IMR-90 (cell line): ENCODE results near the gene RPA3. TPM values are rescaled to one million over a fixed set of nuclear protein-coding genes. Genes with fewer than 3 reads are reported as not detected.

Source experiments
- ATAC-seq: fragments of 200-7000 bp; cut with Tn5 transposase; 2 replicates; pipeline ENCODE4 v1.9.1; 2020; ENCODE audit warnings: low read depth, mild to moderate bottlenecking, moderate library complexity
- BruUV-seq: library from RNA; stranded (reverse); fragments of 400-500 nt; replicated peaks from 2 replicates; lab custom pipeline; 2021; lab: Mats Ljungman, UMichigan
- CTCF ChIA-PET: fragments of 300-600 bp; formaldehyde crosslinking; extraction: SDS; loops from one replicate; lab custom pipeline; 2021; ENCODE audit warnings: antibody characterized with exemption; lab: Yijun Ruan, JAX
- POLR2A ChIA-PET: fragments of 300-600 bp; sonication (Branson Sonifier 250); formaldehyde crosslinking; loops from one replicate; lab custom pipeline; 2022; ENCODE audit warnings: antibody characterized with exemption; ENCODE audit not compliant: unreplicated experiment; lab: Charles Lee
- DNase-seq: peaks from one replicate; pipeline ENCODE4 v3.0.0; 2013
- H2AFZ ChIP-seq: replicated peaks from 2 replicates; pipeline ENCODE3; 2013; ENCODE audit warnings: low read length, mild to moderate bottlenecking; ENCODE audit not compliant: poor library complexity
- H2AK5ac ChIP-seq: 2 replicates; pipeline ENCODE4 v1.6.1; 2013; ENCODE audit warnings: low read depth, low read length, inconsistent platforms
- H2AK9ac ChIP-seq: replicated peaks from 2 replicates; pipeline ENCODE3; 2013; ENCODE audit warnings: mild to moderate bottlenecking, low read depth, low read length, moderate library complexity; ENCODE audit not compliant: poor library complexity
- H2BK120ac ChIP-seq: 2 replicates; pipeline ENCODE4 v1.6.1; 2013; ENCODE audit warnings: low read depth, low read length, inconsistent platforms
- H2BK15ac ChIP-seq: 3 replicates; pipeline ENCODE4 v1.6.1; 2013; ENCODE audit warnings: low read depth, low read length, inconsistent platforms
- H2BK20ac ChIP-seq: 2 replicates; pipeline ENCODE4 v1.6.1; 2013; ENCODE audit warnings: low read depth, mild to moderate bottlenecking, inconsistent platforms, low read length, moderate library complexity
- H2BK5ac ChIP-seq: 2 replicates; pipeline ENCODE4 v1.6.1; 2013; ENCODE audit warnings: mild to moderate bottlenecking, low read depth, low read length, inconsistent platforms; ENCODE audit not compliant: poor library complexity, severe bottlenecking
- H3K14ac ChIP-seq: replicated peaks from 2 replicates; pipeline ENCODE4 v1.6.1; 2013; ENCODE audit warnings: low read depth, low read length, inconsistent platforms
- H3K18ac ChIP-seq: 2 replicates; pipeline ENCODE4 v1.6.1; 2013; ENCODE audit warnings: low read depth, low read length, control low read depth
- H3K23ac ChIP-seq: 2 replicates; pipeline ENCODE4 v1.6.1; 2013; ENCODE audit warnings: low read depth, low read length, inconsistent platforms
- H3K27ac ChIP-seq: 2 replicates; pipeline ENCODE4 v1.5.1; 2013; ENCODE audit warnings: mild to moderate bottlenecking, control low read depth, low read length; ENCODE audit not compliant: insufficient read depth
- H3K27me3 ChIP-seq: 2 replicates; pipeline ENCODE4 v1.6.1; 2013; ENCODE audit warnings: low read length; ENCODE audit not compliant: control insufficient read depth, insufficient read depth
- H3K36me3 ChIP-seq: 2 replicates; pipeline ENCODE4 v1.6.1; 2013; ENCODE audit warnings: low read length, mixed read lengths; ENCODE audit not compliant: control insufficient read depth, insufficient read depth
- H3K4ac ChIP-seq: 2 replicates; pipeline ENCODE4 v1.6.1; 2013; ENCODE audit warnings: low read depth, low read length, inconsistent platforms
- H3K4me1 ChIP-seq: 2 replicates; pipeline ENCODE4 v1.6.1; 2013; ENCODE audit warnings: low read length, mixed read lengths; ENCODE audit not compliant: control insufficient read depth, insufficient read depth
- H3K4me2 ChIP-seq: 2 replicates; pipeline ENCODE4 v1.6.1; 2013; ENCODE audit warnings: low read depth, mild to moderate bottlenecking, control low read depth, low read length, moderate library complexity
- H3K4me3 ChIP-seq: 2 replicates; pipeline ENCODE4 v1.5.1; 2013; ENCODE audit warnings: low read depth, mild to moderate bottlenecking, control low read depth, low read length, moderate library complexity; ENCODE audit not compliant: insufficient read depth
- H3K56ac ChIP-seq: 2 replicates; pipeline ENCODE4 v1.6.1; 2013; ENCODE audit warnings: low read length, inconsistent platforms; ENCODE audit not compliant: insufficient read depth; ENCODE audit errors: extremely low read depth
- H3K79me1 ChIP-seq, 2 experiments: 2 replicates each; pipeline ENCODE4 v1.6.1; 2013; ENCODE audit warnings: low read length in 2 of 2, inconsistent platforms in 1 of 2, low read depth in 1 of 2
- H3K9ac ChIP-seq: 2 replicates; pipeline ENCODE4 v1.6.1; 2013; ENCODE audit warnings: low read depth, low read length, control low read depth
- H3K9me1 ChIP-seq: 2 replicates; pipeline ENCODE4 v1.6.1; 2013; ENCODE audit warnings: low read length, inconsistent platforms; ENCODE audit not compliant: insufficient read depth
- H3K9me3 ChIP-seq: 2 replicates; pipeline ENCODE4 v1.6.1; 2013; ENCODE audit warnings: low read length; ENCODE audit not compliant: control insufficient read depth, insufficient read depth
- H4K20me1 ChIP-seq: 2 replicates; pipeline ENCODE4 v1.6.1; 2013; ENCODE audit warnings: low read length, inconsistent platforms; ENCODE audit not compliant: insufficient read depth
- H4K5ac ChIP-seq: 2 replicates; pipeline ENCODE4 v1.6.1; 2013; ENCODE audit warnings: mild to moderate bottlenecking, low read depth, low read length, control low read depth
- H4K8ac ChIP-seq, 2 experiments: 2 replicates each; pipeline ENCODE4 v1.6.1; 2013; ENCODE audit warnings: low read depth in 2 of 2, low read length in 2 of 2, control low read depth in 1 of 2, inconsistent platforms in 1 of 2
- H4K91ac ChIP-seq: 2 replicates; pipeline ENCODE4 v1.6.1; 2013; ENCODE audit warnings: low read depth, low read length, inconsistent platforms; ENCODE audit not compliant: insufficient read depth
- CEBPB ChIP-seq: IDR thresholded peaks from 2 replicates; pipeline ENCODE4 v1.6.1; 2012; ENCODE audit warnings: low read depth, low read length, improper control_type of control experiment
- CHD1 ChIP-seq: IDR thresholded peaks from 2 replicates; pipeline ENCODE4 v1.6.1; 2012; ENCODE audit warnings: low read depth, low read length, improper control_type of control experiment
- FOS ChIP-seq: fragments of 150-350 bp; IDR thresholded peaks from 2 replicates; pipeline ENCODE4 v1.6.1; 2016; ENCODE audit warnings: low read depth, low read length
- MAFK ChIP-seq: IDR thresholded peaks from 2 replicates; pipeline ENCODE4 v1.6.1; 2012; ENCODE audit warnings: low read depth, low read length, improper control_type of control experiment
- MXI1 ChIP-seq: IDR thresholded peaks from 2 replicates; pipeline ENCODE4 v1.6.1; 2012; ENCODE audit warnings: low read depth, mild to moderate bottlenecking, low read length, moderate library complexity, borderline replicate concordance
- NFE2L2 ChIP-seq: fragments of 150-350 bp; IDR thresholded peaks from 2 replicates; pipeline ENCODE4 v1.6.1; 2016; ENCODE audit warnings: low read depth, mild to moderate bottlenecking, low read length
- POLR2A ChIP-seq: IDR thresholded peaks from 2 replicates; pipeline ENCODE4 v1.6.1; 2012; ENCODE audit warnings: mild to moderate bottlenecking, low read depth, low read length
- RCOR1 ChIP-seq: IDR thresholded peaks from 2 replicates; pipeline ENCODE4 v1.6.1; 2012; ENCODE audit warnings: mild to moderate bottlenecking, low read length, improper control_type of control experiment; ENCODE audit not compliant: insufficient replicate concordance
- RFX5 ChIP-seq: IDR thresholded peaks from 2 replicates; pipeline ENCODE4 v1.8.0; 2012; ENCODE audit warnings: low read depth, mild to moderate bottlenecking, low read length, moderate library complexity
- WGBS, 2 experiments: methylation state at CpG; one replicate each; pipeline versions ENCODE4 v1.1.5 to v1.1.7; 2013; ENCODE audit warnings: missing lambda C conversion rate in 2 of 2; ENCODE audit not compliant: insufficient read length in 1 of 2; ENCODE audit errors: extremely low coverage in 2 of 2; 5-methylcytosine and 5-hydroxymethylcytosine counted together
- dilution Hi-C: fragments of 300-500 bp; cut with HindIII; formaldehyde crosslinking; loops from one replicate; pipeline ENCODE4 v1.14.3; 2018; ENCODE audit warnings: low sequenced_read_pairs; ENCODE audit not compliant: unreplicated experiment
- in situ Hi-C: fragments of 300-500 bp; cut with MboI; formaldehyde crosslinking; loops from 3 replicates; pipeline ENCODE4 v1.14.3; 2019; ENCODE audit warnings: low sequenced_read_pairs, inconsistent platforms, mixed read lengths
- intact Hi-C: fragments of 100-400 bp; cut with micrococcal nuclease; formaldehyde crosslinking; loops from 2 replicates; pipeline ENCODE4 v1.10.0; 2022
- polyA plus RNA-seq, 3 experiments: library from polyadenylated mRNA; depleted of rRNA; stranded (reverse); fragments of >200 nt; gene quantifications; 2 replicates each; pipeline ENCODE4 v1.2.3, GENCODE V29; 2012; ENCODE audit warnings: low replicate concordance in 1 of 3
- total RNA-seq: library from RNA; depleted of rRNA; stranded (reverse); fragments of >200 nt; gene quantifications from 2 replicates; pipeline ENCODE4 v1.2.3, GENCODE V29; 2012
- TF ChIP-seq, protein P1 (sequence below): fragments of 150-350 bp; IDR thresholded peaks from 2 replicates; pipeline ENCODE4 v1.6.1; 2017; ENCODE audit warnings: mild to moderate bottlenecking, antibody characterized with exemption, low read length, low read depth
- TF ChIP-seq, protein P2 (sequence below): fragments of 150-350 bp; IDR thresholded peaks from 2 replicates; pipeline ENCODE4 v1.6.1; 2016; ENCODE audit warnings: low read depth, mild to moderate bottlenecking, low read length, moderate library complexity, borderline replicate concordance
- TF ChIP-seq, protein P3 (sequence below): conservative IDR thresholded peaks from 2 replicates; pipeline ENCODE4 v1.5.1; 2012; ENCODE audit warnings: mild to moderate bottlenecking, low read depth, low read length, improper control_type of control experiment

The RPA3 gene
- total and polyA plus RNA-seq, 2 of the 4 experiments (the other 2 are of a cell fraction): 12.7 to 21.1 TPM

DNA sequence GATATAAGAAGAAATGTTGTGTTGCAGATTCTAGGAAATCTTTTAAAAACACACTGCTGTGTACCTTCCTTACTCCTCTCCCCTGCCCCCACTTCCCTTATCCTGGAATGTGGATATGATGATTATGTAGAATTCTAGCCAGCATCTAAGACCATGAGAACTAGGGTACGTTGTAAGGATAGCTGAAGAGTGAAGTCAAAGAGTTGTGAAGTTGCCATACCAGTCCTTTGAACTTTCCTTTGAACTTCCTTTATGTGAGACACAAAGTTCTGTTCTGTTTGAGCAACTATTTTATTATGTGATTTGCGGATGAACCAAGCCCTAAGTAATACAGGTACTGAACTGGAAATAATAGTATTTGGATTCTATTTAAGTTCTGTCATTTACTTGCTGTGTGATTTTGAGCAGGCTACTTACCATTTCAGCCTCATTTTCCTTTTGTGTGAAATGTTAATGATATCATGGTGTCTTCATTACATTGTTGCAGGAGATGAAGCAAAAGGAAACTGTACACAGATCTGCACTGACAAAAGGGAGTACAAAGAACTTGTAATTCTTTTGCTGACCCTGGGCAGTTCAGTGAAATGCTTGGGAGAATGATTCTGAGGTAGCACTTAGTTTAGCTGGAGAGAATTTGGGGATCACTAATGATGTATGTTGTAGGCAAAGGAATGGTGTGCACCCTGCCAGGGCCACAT is 31.4 kb downstream of the RPA3 start:
- Histone ChIP-seq H3K79me1 (0 out of 4 replicates have a peak, but pooled peaks cover 0 to 2% of the 10 kb centered on the region in 2 experiments), H2BK20ac (no peak overlapping the region), H3K9me1 (no peaks in the 10 kb centered on the region; the same call in 1 of the 2 replicates), H3K56ac (no peak overlapping the region), H3K36me3 (no peaks in the 10 kb centered on the region), H3K4me1 (no peaks in the 10 kb centered on the region; the same call in 1 of the 2 replicates), H2AK5ac (no peak overlapping the region), H4K8ac (no peak overlapping the region), H3K9ac (no peak overlapping the region), H4K20me1 (no peaks in the 10 kb centered on the region), H2BK15ac (no peak overlapping the region), H3K23ac (no peak overlapping the region), H2BK5ac (no peak overlapping the region), H4K91ac (no peak overlapping the region), H3K18ac (no peak overlapping the region), H2AFZ (no peak overlapping the region), H3K9me3 (no peaks in the 10 kb centered on the region), H3K4ac (no peak overlapping the region), H3K27me3 (no peaks in the 10 kb centered on the region), H2BK120ac (no peak overlapping the region), H2AK9ac (no peak overlapping the region), H3K27ac (no peak overlapping the region), H3K14ac (peak overlapping the region; percentile 26; the same call in 1 of the 2 replicates), H4K5ac (no peak overlapping the region), H3K4me2 (no peak overlapping the region), H3K4me3 (no peak overlapping the region)
- in situ Hi-C loops: loop anchor here (5.0 to 10.0 kb wide), 2 partner anchors 70 to 288 kb away; no protein-coding TSS in a partner anchor
- no CpG with 5 or more reads among the region's 2 CpGs for WGBS, 2 experiments
- no peak for TF ChIP-seq NFE2L2
- no peak for TF ChIP-seq POLR2A
- TF ChIP-seq, protein P1, sequence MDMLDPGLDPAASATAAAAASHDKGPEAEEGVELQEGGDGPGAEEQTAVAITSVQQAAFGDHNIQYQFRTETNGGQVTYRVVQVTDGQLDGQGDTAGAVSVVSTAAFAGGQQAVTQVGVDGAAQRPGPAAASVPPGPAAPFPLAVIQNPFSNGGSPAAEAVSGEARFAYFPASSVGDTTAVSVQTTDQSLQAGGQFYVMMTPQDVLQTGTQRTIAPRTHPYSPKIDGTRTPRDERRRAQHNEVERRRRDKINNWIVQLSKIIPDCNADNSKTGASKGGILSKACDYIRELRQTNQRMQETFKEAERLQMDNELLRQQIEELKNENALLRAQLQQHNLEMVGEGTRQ: no peak
- TF ChIP-seq CHD1: no peak
- no peak for TF ChIP-seq RFX5
- TF ChIP-seq RCOR1: no peak
- no peak for TF ChIP-seq MXI1
- no peak for TF ChIP-seq CEBPB
- TF ChIP-seq, protein P2, sequence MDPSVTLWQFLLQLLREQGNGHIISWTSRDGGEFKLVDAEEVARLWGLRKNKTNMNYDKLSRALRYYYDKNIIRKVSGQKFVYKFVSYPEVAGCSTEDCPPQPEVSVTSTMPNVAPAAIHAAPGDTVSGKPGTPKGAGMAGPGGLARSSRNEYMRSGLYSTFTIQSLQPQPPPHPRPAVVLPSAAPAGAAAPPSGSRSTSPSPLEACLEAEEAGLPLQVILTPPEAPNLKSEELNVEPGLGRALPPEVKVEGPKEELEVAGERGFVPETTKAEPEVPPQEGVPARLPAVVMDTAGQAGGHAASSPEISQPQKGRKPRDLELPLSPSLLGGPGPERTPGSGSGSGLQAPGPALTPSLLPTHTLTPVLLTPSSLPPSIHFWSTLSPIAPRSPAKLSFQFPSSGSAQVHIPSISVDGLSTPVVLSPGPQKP: no peak
- no peak for TF ChIP-seq FOS
- TF ChIP-seq, protein P3, sequence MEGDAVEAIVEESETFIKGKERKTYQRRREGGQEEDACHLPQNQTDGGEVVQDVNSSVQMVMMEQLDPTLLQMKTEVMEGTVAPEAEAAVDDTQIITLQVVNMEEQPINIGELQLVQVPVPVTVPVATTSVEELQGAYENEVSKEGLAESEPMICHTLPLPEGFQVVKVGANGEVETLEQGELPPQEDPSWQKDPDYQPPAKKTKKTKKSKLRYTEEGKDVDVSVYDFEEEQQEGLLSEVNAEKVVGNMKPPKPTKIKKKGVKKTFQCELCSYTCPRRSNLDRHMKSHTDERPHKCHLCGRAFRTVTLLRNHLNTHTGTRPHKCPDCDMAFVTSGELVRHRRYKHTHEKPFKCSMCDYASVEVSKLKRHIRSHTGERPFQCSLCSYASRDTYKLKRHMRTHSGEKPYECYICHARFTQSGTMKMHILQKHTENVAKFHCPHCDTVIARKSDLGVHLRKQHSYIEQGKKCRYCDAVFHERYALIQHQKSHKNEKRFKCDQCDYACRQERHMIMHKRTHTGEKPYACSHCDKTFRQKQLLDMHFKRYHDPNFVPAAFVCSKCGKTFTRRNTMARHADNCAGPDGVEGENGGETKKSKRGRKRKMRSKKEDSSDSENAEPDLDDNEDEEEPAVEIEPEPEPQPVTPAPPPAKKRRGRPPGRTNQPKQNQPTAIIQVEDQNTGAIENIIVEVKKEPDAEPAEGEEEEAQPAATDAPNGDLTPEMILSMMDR: no peak
- no peak for TF ChIP-seq MAFK
- ChIA-PET CTCF (interaction anchor here (0.5 kb wide), 1 partner anchor 80 kb away, joined by 4 read pairs; no protein-coding TSS in a partner anchor), POLR2A (no interaction called here)
- ATAC-seq: no peak; the same call in 1 of the 2 replicates
- intact Hi-C loops: no loop called here
- dilution Hi-C loops: no loop called here
- no peak for DNase-seq
- no TSS peak for BruUV-seq
